Gastroesophageal sphincter (tissue), 3 donors: ENCODE measurements around the gene HOXB6.

Experiments used
- POLR2A ChIP-seq, 2 donors: fragments of 450-650 bp; IDR thresholded peaks; one replicate each; pipeline ENCODE4 v1.6.1; 2017; ENCODE audit warnings: antibody characterized with exemption in 2 of 2, mild to moderate bottlenecking in 2 of 2, moderate library complexity in 1 of 2
- POLR2AphosphoS5 ChIP-seq: sonication (generic); formaldehyde crosslinking; IDR thresholded peaks from one replicate; pipeline ENCODE4 v1.6.1; 2017; ENCODE audit warnings: antibody characterized with exemption
- TF ChIP-seq, protein P1 (sequence below), 4 experiments: fragments of 200-600 bp in 2 of 4; fragments of 450-650 bp in 2 of 4; sonication (generic) in 1 of 4; IDR thresholded peaks; one replicate each; pipeline ENCODE4 v1.5.1; 2017 to 2019; ENCODE audit warnings: antibody characterized with exemption in 4 of 4, mild to moderate bottlenecking in 2 of 4, moderate library complexity in 2 of 4

DNA sequence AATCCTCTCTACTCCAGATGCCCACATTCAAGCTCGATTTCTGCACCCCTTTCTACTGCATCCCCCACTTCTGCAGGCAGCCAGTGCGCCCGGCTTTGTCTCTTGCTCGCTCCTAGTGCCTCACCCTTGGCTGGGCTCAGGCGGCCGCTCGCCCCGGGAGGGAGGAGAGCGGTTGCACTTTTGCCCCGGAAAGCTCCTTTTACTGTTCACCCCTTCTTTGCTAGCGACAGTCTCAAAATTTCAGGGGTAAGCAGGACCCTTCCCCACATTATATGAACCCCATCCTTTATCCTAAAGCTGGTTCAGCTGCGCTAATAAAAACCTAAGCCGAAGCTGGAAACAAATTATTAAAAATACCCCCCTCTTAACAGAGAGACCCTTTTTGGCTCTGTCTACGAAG lies 12.2 kb downstream of the HOXB6 start:
- TF ChIP-seq POLR2A (IDR thresholded peaks at IDR 0.05) (no peak), POLR2AphosphoS5 (no peak)
- TF ChIP-seq, protein P1, sequence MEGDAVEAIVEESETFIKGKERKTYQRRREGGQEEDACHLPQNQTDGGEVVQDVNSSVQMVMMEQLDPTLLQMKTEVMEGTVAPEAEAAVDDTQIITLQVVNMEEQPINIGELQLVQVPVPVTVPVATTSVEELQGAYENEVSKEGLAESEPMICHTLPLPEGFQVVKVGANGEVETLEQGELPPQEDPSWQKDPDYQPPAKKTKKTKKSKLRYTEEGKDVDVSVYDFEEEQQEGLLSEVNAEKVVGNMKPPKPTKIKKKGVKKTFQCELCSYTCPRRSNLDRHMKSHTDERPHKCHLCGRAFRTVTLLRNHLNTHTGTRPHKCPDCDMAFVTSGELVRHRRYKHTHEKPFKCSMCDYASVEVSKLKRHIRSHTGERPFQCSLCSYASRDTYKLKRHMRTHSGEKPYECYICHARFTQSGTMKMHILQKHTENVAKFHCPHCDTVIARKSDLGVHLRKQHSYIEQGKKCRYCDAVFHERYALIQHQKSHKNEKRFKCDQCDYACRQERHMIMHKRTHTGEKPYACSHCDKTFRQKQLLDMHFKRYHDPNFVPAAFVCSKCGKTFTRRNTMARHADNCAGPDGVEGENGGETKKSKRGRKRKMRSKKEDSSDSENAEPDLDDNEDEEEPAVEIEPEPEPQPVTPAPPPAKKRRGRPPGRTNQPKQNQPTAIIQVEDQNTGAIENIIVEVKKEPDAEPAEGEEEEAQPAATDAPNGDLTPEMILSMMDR (IDR thresholded peaks at IDR 0.05), result no peak
